AG08396 (cell line): ENCODE results near the gene TMEM138.
A peak's percentile ranks its signal among the peaks of the same experiment; 100 is the strongest.

Experiments
- DNase-seq: peaks from one replicate; pipeline ENCODE4 v3.0.0; 2012; ENCODE audit warnings: low spot score, mixed read lengths

The TMEM138 gene

GRCh38 chr11:61406991-61407728 is 45.0 kb downstream of the TMEM138 start:
- no peak for DNase-seq

- no peak for DNase-seq
These were observed 49.4 kb downstream of the TMEM138 start for GRCh38 chr11:61411589-61411988.

- DNase-seq = peak; percentile 29
These were observed 51.3 kb downstream of the TMEM138 start for GRCh38 chr11:61413496-61413895.

GRCh38 chr11:61414547-61414946 is 52.4 kb downstream of the TMEM138 start:
- DNase-seq = no peak

- DNase-seq = no peak
These were observed 53.2 kb downstream of the TMEM138 start for GRCh38 chr11:61415381-61415780.

- DNase-seq = no peak
These were observed 54.8 kb downstream of the TMEM138 start for GRCh38 chr11:61416941-61417340.

GRCh38 chr11:61417670-61418069 is 55.5 kb downstream of the TMEM138 start:
- DNase-seq = no peak

- no peak for DNase-seq
These were observed 56.0 kb downstream of the TMEM138 start for GRCh38 chr11:61418136-61418535.
